Measurements from ENCODE around the gene APOC3.

The APOC3 gene

DNA sequence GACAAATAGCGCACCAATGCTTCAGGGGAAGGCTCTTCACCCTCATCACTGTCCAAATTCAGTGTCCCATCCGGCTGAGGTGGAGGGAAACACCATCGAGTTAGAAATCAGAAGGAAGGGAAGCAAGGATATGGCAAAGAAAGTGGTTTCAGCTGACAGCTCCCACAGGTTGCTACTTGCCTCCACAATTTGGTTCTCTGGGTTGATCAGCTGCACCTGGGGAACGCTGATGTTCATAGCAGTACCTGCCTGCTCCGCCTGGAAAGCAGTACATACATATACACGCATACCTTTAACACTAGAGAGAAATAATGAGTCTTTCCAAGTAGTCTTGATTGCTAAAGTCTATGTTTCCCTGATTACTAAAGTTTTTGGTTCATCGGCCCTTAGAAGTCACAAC, 45.5 kb downstream of the APOC3 start:
- TF ChIP-seq, protein P1, sequence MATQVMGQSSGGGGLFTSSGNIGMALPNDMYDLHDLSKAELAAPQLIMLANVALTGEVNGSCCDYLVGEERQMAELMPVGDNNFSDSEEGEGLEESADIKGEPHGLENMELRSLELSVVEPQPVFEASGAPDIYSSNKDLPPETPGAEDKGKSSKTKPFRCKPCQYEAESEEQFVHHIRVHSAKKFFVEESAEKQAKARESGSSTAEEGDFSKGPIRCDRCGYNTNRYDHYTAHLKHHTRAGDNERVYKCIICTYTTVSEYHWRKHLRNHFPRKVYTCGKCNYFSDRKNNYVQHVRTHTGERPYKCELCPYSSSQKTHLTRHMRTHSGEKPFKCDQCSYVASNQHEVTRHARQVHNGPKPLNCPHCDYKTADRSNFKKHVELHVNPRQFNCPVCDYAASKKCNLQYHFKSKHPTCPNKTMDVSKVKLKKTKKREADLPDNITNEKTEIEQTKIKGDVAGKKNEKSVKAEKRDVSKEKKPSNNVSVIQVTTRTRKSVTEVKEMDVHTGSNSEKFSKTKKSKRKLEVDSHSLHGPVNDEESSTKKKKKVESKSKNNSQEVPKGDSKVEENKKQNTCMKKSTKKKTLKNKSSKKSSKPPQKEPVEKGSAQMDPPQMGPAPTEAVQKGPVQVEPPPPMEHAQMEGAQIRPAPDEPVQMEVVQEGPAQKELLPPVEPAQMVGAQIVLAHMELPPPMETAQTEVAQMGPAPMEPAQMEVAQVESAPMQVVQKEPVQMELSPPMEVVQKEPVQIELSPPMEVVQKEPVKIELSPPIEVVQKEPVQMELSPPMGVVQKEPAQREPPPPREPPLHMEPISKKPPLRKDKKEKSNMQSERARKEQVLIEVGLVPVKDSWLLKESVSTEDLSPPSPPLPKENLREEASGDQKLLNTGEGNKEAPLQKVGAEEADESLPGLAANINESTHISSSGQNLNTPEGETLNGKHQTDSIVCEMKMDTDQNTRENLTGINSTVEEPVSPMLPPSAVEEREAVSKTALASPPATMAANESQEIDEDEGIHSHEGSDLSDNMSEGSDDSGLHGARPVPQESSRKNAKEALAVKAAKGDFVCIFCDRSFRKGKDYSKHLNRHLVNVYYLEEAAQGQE (IDR thresholded peaks at IDR 0.05; ENCODE audit: insufficient read depth in 1 of 2, low read depth in 2 of 2, low read length in 2 of 2), result no peak
- TF ChIP-seq SIN3A (IDR thresholded peaks at IDR 0.05; ENCODE audit: borderline replicate concordance, insufficient read depth, low read length), result no peak
- no peak for TF ChIP-seq FOXP2 (optimal IDR thresholded peaks at IDR 0.05; ENCODE audit: borderline replicate concordance, extremely low read depth, extremely low read length, insufficient read depth)
- no peak for TF ChIP-seq TAF1 (IDR thresholded peaks at IDR 0.05; ENCODE audit: borderline replicate concordance, insufficient read depth, low read length)
- no peak for TF ChIP-seq POLR2AphosphoS5 (IDR thresholded peaks at IDR 0.05; ENCODE audit: low read depth, low read length)

DNA sequence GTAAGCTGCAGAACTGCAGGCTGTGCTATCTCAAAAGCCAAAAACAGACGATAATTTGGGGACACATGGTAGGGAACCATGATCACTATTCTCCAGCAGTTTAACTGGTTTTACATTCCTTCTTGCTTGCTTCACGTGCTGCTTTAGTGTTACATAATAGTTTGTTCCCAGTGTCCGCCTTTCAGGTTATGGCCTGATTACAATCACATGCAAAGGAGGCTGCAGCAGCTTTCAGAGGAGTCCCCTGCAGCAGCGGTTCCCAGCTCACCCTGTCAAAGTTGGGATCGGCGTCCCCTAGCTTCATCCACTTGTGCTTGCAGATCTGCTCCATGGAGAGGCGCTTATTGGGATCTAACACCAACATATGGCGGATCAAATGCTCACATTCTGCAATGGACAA, 46.9 kb downstream of the APOC3 start:
- no peak for TF ChIP-seq SIN3A (IDR thresholded peaks at IDR 0.05; ENCODE audit: borderline replicate concordance, insufficient read depth, low read length)
- no peak for TF ChIP-seq FOXP2 (optimal IDR thresholded peaks at IDR 0.05; ENCODE audit: borderline replicate concordance, extremely low read depth, extremely low read length, insufficient read depth)
- TF ChIP-seq TAF1 (IDR thresholded peaks at IDR 0.05; ENCODE audit: borderline replicate concordance, insufficient read depth, low read length), result no peak
- TF ChIP-seq, protein P1 (IDR thresholded peaks at IDR 0.05; ENCODE audit: insufficient read depth in 1 of 2, low read depth in 2 of 2, low read length in 2 of 2), result no peak
- no peak for TF ChIP-seq POLR2AphosphoS5 (IDR thresholded peaks at IDR 0.05; ENCODE audit: low read depth, low read length)

DNA sequence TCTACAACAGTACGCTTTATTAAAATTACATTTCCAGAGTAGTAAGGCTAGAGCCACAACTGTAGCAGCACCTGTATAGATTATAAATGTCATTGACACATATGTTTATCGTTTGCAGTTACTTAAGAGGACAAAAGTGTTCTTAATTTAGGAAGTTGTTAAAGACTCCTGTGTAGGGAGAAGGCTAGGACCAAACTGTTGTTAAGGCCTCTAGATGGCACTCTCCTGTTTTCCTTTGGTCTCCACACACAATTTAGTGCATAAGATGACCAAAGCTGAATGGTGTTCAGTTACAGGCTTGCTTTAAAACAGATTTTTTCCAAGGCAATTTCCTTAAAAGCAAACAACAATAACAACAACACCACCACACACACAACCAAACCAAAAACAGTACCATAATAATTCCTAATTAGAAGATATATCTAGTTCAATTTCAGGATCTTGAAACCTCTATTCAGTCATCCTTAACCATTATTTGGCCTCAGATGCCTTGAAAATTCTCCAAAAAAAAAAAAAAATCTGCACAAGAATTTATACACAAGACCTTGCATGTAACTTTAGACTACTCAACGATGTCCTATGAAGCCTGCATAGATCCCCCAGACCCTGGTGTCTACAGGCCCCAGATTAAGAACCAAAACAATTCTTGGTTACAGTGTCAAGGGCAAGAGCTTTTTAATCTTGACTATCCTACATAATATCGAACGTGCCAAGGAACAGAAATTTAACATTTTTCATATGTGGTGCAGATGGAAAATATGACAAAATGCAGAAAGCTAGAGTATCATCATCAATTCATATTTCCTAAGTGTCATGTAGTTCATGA, 50.3 kb downstream of the APOC3 start:
- no peak for TF ChIP-seq SIN3A (IDR thresholded peaks at IDR 0.05; ENCODE audit: borderline replicate concordance, insufficient read depth, low read length)
- TF ChIP-seq FOXP2 (optimal IDR thresholded peaks at IDR 0.05; ENCODE audit: borderline replicate concordance, extremely low read depth, extremely low read length, insufficient read depth), result no peak
- no peak for TF ChIP-seq POLR2AphosphoS5 (IDR thresholded peaks at IDR 0.05; ENCODE audit: low read depth, low read length)
- no peak for TF ChIP-seq TAF1 (IDR thresholded peaks at IDR 0.05; ENCODE audit: borderline replicate concordance, insufficient read depth, low read length)
- TF ChIP-seq, protein P1 (IDR thresholded peaks at IDR 0.05; ENCODE audit: insufficient read depth in 1 of 2, low read depth in 2 of 2, low read length in 2 of 2), result no peak

DNA sequence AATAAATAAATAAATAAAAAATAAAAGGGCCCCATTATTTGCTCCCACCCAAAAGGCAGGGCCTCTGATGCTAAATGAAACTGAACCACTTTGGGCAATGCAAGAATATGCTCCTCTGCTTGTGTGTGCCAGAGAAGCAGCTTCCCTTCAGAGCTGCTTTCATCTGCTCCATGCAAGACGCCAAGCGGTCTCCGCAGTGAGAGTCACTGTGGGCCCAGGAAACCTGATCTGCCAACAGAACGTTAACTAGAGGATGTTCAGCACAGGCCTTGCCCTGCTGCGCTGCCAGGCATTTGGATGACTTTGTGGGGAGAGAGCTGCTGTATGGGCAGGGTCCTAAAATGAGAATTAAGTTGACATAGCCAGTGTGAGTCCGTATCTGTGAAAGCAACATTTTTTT, 51.4 kb downstream of the APOC3 start:
- TF ChIP-seq, protein P1 (IDR thresholded peaks at IDR 0.05; ENCODE audit: insufficient read depth in 1 of 2, low read depth in 2 of 2, low read length in 2 of 2), result no peak
- TF ChIP-seq SIN3A (IDR thresholded peaks at IDR 0.05; ENCODE audit: borderline replicate concordance, insufficient read depth, low read length) (no peak), TAF1 (IDR thresholded peaks at IDR 0.05; ENCODE audit: borderline replicate concordance, insufficient read depth, low read length) (no peak), FOXP2 (optimal IDR thresholded peaks at IDR 0.05; ENCODE audit: borderline replicate concordance, extremely low read depth, extremely low read length, insufficient read depth) (no peak), POLR2AphosphoS5 (IDR thresholded peaks at IDR 0.05; ENCODE audit: low read depth, low read length) (no peak)

Data from PFSK-1 (cell line).